HG03159 (cell line): ENCODE measurements around the gene DYNLL1.
A peak's percentile ranks its signal among the peaks of the same experiment; 100 is the strongest.
"Not testable (repeated sequence)": the region's sequence is repeated elsewhere in the genome, so short reads cannot be mapped to it uniquely, and the experiment has no call there.

Source experiments
- ATAC-seq: cut with Tn5 transposase; IDR thresholded peaks from one replicate; pipeline ENCODE4 v1.9.1; 2021; ENCODE audit warnings: mild to moderate bottlenecking, moderate library complexity; ENCODE audit not compliant: unreplicated experiment

DYNLL1 gene

GRCh38 chr12:120473807-120474615 lies 21.9 kb upstream of the DYNLL1 start:
- ATAC-seq = no peak

- ATAC-seq = no peak
Observed at GRCh38 chr12:120474616-120474960, 21.3 kb upstream of the DYNLL1 start.

DNA sequence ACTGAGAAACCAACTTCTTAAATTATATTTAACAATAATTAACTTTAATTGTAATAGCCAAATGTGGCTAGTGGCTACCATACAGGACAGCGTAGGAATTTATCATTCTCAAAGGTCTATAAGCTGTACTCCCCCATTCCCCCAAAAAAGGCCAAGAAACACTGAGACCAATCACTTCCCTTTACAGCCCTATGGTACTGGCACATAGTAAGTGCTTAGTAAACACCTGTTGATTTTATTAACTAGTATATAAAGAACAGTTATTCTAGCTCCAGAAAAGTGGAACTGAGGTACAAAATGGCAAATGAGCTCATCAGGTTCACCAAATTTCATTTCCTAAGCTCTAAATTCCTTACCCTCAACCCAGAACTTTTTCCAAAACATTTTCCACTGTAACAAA lies 20.3 kb upstream of the DYNLL1 start:
- ATAC-seq = no peak

DNA sequence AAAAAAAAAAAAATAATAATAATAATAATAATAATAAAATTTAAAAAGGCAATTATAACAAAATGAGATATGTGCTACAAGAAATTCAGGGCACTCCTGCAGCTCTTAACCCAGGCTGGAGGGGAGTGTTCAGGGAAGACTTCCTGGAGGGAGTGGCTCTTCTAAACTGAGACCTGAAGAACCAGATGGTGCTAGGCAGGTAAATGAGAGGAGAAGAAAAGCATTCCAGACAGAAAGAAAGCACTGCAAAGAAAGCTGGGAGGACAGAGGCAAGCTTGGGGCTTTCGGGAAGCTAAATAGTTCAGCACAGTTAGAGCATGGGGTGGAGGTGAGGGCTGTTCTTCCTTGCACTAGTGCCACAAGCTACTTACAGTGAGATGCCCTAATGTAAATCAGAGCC lies 16.5 kb upstream of the DYNLL1 start:
- no peak for ATAC-seq

GRCh38 chr12:120480211-120480610 lies 15.7 kb upstream of the DYNLL1 start:
- no peak for ATAC-seq

DNA sequence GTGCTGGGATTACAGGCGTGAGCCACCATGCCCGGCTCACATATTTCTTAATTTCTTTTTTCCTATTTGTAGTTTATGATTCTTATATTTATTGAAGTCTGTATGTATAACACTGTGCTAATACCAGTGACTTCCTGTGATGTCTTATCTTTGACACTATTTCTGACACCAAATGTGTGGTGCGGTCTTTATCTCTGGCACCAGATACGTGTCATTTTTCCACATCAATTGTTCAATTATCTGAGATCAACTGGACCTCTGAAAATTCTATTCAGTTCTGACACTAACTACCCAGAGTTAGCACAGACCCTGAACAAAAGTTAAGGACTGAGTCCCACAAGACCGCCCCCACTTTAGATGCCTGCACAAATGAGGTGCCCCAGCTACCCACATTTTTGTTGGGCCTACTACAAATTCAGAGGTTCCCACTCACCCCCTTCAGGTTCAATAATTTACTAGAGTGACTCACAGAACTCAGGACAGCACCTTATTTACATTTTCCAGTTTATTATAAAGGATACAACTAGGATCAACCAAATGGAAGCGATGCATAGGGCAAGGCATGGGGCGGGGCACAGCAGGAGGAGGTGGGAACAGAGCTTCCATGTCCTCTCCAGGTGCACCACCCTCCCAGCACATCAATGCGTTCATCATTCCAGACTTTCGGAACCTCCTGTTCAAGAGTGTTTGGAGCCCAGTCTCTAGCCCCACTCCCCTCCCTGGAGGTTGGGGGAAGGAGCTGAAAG lies 14.7 kb upstream of the DYNLL1 start:
- no peak for ATAC-seq

GRCh38 chr12:120483621-120484020 lies 12.3 kb upstream of the DYNLL1 start:
- ATAC-seq = no peak

DNA sequence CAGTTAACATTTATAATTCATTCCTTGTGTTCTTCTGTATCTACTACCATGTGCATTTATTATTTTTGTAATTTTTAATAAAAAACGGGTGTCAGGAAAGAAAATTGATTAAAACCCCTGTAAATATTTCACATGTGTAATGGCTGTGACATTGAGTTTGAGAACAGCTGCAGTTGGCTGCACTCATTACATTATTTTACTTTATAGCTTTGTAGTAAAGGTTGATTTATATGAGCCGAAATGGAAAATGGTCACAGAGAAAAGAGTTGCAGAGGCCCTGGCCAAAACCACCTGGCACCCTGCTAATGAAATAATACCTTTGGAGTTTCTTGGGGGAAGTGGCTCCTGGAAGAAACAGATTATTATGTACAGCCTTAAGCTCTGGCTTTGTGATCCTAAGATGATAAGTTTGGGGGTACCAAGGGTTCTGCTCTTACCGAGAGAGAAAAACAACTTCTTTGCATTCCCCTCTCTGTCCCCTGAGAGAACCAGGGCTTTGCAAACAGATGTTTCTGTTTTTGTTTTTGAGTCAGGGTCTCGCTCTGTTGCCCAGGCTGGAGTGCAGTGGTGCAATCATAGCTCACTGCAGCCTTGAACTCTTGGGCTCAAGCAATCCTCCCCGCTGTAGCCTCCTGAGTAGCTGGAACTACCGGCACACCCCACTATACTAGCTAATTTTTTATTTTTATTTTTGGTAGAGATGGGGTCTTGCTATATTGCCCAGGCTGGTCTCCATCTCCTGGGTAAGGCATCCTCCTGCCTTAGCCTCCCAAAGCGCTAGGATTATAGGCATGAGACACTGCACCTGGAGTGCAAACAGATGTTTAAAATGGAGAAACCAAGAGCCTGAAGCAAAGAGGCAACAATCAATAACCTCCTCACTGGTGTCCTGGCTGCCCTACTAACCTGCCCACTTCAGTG lies 9.7 kb upstream of the DYNLL1 start:
- no peak for ATAC-seq

DNA sequence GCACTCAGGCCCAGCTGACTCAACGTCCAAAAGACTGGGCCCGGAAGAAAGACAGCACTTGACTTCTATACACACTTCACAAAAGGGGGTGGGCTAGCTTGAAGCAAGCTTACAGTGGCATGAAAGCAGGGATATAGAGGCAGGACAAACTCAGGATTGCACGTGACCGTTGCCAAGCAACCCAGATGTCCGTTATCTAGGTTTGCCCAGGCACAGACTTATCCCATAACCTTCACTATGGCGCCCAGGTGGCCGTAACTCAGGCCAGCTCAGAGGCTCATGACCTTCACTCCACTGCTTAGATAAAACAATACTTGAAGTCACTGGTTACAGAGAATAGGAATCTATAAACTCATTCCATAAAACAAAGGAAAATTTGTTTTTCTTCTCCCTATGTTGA lies 8.4 kb upstream of the DYNLL1 start:
- ATAC-seq = not testable (repeated sequence)

GRCh38 chr12:120488057-120488640 lies 7.8 kb upstream of the DYNLL1 start:
- no peak for ATAC-seq

DNA sequence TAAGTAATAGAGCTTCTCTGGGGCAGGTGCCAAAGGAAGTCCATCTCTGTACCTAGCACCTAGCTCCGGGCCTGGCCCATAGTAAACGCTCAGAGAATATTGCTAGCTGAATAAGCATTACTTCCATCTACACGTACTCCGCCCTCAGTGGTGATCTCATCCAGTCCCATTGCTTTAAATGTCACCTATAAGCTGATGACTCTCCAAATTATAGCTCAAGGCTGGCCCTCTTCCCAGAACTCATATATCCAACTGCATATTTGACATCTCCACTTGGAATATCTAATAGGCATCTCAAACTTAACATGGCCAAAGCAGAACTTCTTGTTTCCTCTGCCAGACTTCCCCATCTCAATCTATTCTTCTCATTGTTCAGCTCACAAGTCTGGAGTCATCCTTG lies 6.9 kb upstream of the DYNLL1 start:
- no peak for ATAC-seq

- no peak for ATAC-seq
Observed at GRCh38 chr12:120490325-120490724, 5.6 kb upstream of the DYNLL1 start.

DNA sequence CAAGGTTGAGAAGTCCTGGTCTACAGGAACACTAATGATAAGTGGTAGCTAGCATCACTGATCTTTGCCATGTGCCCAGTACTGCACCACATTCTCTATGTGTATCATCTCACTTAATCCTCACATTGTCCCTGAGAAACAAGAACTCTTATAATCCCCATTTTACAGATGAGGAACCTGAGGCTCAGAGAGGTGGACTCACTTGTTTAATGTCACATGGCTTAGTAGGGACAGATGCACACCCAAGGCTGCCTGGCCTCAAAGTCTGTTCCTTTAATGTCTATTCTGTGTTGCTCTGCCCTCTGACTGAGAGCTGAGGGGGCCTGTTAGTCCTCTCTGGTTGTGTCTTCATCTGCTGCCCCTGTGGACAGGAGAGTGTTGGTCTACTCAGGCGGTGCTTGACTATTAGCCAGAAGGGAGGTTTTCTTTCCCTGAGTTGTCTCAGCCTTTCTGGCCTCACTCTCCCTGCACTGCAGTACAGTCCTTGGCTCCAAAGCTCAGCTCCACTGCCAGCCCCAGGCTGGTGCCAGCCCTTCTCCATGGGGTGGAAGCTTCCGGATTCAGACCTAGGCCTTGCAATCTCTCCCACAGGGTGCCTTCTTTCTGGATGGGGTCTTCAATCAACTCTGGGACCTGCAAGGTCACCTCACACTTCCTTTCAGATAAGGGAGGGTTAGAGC lies 4.9 kb upstream of the DYNLL1 start:
- ATAC-seq = no peak

DNA sequence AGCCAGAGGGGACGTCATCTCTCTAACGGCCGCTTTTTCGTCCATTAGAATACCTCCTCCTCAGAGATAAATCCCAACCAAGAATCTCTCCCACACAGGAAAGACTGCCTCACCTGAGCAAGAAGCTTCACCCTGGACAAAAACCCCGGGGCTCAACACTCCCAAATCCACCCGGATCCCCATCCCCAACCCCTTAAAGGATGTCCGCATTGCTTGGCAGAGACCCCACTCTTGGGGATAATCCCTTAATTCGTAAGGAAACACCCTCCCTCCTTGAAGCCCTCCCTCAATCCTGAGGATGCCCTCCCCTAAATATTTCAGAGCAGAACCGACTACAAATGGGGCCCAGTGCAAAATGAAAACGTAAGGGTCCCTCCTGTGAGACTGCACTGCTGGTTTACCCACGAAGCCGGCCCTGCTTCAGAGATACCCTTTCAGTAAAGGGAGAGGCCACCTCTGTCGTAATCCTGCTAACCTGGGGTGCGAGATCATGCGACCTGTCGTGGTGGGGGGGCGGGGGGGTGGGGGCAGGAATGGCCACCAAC lies 655 bp upstream of the DYNLL1 start:
- peak; percentile 11 for ATAC-seq

DNA sequence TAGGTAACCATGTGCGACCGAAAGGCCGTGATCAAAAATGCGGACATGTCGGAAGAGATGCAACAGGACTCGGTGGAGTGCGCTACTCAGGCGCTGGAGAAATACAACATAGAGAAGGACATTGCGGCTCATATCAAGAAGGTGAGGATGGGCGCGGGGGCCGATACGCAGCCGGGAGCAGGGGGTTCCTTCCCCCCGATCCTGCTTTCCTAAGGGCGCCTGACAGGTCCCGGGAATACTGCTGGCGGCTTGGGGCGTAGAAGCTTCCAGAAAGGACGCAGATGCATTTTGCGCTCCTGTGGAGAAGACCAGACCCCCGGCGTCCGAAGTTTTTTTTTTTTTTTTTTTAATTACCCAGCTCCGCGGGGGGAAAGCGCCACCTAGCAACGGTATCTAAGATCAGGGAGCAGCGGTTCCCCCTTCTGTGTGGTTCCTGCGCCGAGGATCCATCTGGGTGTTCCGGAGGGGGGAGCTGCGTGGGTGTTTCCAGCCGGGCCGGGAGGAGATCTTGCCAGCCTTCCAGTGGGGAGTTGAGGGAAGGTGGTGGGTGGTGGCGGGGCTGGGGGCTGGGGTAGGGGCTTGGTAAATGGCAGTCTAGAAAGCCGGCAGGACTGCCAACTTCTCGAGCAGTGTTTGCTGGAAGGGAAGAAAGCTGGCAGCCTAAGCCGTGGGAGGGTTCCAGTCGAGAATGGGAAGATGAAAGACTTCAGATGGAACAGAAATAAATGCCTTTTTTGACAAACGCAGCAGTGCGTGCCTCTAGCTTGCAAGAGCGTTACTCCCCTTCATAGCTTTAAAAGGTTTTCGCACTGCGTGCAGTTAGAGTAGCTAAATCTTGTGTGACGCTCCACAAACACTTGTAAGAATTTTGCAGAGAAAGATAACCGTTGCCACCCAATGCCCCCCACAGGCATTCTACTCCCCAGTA lies 764 bp downstream of the DYNLL1 start:
- ATAC-seq = no peak

DNA sequence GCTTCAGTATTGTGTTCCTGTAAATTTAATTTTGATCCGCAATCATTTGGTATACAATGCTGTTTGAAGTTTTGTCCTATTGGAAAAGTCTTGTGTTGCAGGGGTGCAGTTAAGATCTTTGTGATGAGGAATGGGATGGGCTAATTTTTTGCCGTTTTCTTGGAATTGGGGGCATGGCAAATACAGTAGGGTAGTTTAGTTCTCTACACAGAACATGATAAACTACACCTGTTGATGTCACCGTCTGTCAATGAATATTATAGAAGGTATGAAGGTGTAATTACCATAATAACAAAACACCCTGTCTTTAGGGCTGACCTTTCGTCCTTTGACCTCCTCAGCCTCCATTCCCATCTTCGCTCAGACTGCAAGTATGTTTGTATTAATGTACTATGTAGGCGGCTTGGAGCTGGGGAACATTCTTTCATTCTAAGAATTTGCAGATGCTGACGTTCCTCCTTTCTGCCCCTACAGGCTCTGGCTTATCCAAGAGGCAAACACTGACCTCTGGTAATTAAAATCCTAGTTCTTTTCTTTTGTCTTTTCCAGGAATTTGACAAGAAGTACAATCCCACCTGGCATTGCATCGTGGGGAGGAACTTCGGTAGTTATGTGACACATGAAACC lies 1.7 kb downstream of the DYNLL1 start:
- no peak for ATAC-seq

- ATAC-seq = no peak
Observed at GRCh38 chr12:120498870-120499515, 3.1 kb downstream of the DYNLL1 start.

DNA sequence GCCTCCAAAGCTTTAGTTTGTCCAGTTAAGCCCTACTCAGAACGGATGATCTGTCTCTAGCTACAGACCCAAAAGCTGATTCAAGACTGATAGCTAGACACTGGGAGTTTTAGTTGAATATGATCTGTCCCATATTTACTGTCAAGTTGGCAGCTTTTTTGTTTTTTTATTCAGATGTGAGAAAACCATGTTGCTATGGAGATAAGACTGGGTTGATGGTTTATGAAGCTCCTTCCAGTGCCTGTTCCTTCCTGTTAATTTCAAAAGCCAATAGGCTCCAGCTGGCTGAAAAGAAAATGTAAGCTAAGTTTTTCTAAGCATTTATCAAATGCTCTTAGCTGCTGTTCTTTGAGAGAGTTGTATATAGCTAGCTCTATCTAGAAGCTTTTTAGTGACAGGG lies 4.7 kb downstream of the DYNLL1 start:
- no peak for ATAC-seq
